HG02759 (cell line): Measurements from ENCODE around the gene ASIC2.

Experiments used
- ATAC-seq: cut with Tn5 transposase; IDR thresholded peaks from one replicate; pipeline ENCODE4 v1.9.1; 2021; ENCODE audit warnings: mild to moderate bottlenecking, moderate library complexity; ENCODE audit not compliant: unreplicated experiment

ASIC2 gene

DNA sequence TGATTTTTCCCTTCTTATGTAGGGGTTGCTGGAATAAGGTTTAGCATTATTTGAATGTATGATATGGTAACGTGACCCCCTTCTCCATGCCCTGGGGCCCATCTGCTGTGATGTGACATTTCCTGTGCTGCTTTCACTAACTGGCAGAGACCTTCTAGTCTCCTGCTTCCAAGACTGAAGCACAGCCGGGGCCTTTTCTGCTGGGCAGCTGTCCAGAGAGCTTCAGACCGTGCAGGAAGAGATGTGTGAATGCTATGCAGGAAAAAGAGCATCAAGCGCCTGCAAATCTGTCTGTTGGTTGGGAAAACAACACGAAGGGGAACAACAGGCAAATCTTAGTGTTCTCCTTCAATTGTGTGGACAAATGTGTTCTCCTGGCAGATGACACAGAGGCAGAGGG, 173.0 kb downstream of the ASIC2 start:
- ATAC-seq: no peak

DNA sequence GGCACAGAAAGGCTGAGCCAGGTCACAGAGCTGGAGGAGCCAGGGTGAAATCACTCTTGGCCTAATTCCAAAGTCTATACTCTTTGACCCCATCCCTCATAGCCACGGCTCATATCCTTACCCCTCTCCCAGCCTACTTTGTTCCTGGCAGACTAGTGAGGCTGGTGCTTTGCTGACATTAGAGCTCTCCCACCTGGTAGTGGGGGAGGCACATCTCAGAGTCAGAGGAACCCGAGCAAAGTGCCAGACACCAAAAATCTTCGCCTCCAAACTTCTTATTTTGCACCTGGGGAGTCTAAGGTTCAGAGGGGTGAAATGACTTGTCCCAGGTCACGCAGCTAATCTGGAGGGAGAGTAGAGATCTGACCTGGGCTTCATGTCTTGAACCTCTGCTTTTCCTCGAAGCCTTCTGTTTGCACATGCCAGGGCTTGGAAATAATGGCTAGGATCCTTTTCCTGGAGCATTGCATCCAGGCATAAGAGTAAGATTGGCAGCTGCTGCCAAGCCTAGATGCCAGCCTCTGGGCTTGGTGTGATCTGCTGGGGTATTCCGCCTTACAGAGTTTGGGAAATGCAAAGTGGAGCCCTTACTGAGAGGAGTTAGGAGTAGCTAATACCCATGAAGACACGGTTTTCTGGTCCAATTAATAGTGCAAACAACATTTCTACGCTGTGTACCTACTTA, 174.6 kb downstream of the ASIC2 start:
- ATAC-seq: no peak

DNA sequence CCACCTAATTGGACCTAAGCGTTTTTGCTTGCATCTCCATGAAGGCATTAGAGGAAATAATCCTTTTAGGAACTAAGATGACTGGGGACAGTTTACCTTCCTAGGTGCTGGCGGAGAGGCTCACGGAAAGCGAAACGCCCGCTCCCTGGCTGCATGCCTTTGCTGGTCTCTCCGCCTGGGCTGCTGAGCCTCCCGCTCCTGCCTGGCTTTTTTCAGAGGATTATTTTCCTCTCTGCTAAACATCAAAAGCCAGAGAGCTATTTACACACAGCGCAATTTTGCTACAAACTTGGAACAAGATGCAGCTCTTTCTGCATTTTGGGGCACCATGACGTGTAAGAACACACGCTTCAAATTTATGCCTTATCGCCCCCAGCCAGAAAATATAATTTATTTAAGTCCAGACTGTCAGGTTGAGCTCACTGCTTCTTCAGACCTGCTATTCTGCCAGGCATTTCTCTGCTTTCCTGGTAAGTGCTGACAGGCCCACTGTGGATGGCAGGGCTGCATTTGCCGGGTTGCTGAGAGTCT, 177.0 kb downstream of the ASIC2 start:
- ATAC-seq: no peak

DNA sequence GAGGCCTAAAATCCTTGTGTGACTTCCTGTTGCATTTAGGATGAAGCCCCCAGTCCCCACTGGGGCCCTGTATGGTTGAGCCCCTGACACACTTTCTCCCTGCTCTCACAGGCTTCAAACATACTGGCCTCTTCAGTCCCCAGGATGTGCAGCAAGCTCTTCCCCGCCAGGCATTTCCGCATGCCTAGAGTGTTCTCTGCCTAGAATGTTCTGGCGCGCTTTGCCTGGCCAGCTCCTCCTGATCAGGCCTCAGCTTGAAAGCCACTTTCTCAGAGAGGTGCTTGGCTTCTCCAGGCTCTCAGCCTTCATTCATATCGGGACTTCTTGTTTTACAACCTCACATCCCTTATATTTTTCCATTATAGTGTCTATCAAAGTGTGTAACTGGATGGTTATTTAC, 177.7 kb downstream of the ASIC2 start:
- no peak for ATAC-seq

DNA sequence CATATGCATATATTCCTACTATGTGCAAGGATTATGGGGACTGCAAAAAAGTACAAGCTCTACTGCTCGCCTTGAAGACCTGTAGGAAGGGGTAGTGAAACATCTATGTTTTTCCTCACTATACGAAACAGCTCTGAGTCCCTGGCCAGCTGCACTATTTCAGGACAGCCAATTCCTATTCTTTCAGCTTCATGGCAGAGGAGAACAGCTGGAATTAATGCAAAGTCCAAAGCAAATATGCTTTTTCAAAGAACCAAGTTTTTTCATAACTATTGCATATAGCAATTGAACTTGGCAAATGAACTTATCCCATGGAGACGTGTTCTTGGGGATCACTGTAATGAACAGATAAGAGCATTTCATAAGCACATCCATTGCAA, 179.1 kb downstream of the ASIC2 start:
- ATAC-seq: no peak

DNA sequence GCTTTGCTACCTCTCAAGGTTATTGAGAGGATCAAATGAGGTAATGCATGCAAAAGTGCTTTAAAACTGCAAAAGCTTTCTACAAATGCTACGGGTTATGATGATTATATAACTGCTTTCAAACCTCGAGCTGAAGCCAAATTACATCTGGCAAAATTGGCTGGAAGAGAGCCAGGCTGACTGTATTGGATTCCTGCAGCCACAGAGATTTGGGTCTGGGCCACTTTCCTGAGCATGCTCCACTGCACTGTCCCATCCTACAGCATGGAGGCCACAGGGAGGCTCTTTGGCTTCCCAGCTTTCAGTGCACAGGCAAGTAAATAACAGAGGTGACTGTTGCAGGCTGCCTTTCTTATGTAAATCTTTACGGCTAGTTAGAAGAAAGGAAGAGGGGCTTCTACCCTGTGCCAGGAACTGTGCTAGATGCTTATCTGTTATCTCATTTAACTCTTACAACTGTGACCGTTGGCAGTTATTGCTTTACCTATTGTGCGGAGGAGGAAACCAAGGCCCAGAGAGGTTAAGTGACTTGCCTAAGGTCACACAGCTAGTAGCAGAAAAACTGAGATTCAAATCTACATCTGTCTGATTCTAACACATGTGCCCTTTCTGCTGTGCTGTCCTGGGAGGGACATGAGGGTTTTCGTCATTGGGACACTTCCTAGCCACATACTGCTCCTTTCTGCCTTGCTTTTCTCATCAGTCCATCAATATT, 179.7 kb downstream of the ASIC2 start:
- ATAC-seq: no peak

DNA sequence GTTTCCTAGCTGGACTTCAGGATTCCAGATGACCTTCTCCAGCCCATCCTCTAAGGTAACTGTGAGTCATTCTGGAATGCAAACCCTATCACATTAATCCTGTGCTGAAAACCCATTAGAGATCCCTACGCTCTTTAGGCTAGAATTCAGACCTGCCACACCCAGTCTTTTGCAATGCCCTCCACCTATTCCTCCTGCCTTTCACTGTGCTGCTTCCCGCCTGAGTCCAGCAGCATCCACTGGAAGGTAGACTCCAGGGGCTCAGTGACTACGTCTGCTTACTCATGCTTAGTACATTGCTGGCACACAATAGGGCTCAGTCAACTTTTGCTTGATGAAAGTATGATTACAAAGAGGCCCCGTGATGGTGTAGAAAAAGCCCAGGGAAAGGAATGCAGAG, 180.3 kb downstream of the ASIC2 start:
- ATAC-seq: no peak

DNA sequence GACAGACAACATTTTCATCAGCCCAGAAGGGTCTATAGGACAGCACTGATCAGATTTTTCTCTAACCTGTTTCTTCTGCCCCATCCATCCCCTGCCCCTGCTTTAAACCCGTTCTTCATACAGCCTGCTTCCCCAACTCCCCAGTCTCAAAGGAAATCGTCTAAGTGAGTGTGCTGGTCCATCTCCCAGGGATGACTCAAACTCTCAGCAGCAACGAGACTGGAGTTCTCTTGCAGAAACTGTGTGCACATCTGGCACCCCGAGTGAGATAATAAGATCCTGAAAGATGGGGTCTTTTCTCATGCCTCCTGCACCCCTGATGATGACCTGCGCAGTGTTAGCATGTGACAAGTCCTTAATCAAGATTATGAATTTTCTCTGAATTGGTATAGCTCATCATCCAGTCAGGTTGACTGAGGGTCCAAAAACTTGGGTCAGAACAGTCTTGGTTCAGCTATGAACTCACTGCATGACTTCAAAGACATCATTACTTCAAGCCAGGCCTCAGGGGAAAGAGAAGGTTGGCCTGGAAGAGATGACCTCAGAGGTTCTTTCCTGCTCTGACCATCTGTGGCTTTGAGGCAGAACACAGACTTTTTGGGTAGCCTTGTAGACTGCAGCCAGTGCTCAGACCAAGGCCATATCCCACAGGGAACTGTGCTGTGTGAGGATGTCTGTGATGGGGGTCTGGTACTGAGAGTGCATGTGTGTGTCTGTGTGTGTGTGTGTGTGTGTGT, 183.6 kb downstream of the ASIC2 start:
- ATAC-seq: no peak

DNA sequence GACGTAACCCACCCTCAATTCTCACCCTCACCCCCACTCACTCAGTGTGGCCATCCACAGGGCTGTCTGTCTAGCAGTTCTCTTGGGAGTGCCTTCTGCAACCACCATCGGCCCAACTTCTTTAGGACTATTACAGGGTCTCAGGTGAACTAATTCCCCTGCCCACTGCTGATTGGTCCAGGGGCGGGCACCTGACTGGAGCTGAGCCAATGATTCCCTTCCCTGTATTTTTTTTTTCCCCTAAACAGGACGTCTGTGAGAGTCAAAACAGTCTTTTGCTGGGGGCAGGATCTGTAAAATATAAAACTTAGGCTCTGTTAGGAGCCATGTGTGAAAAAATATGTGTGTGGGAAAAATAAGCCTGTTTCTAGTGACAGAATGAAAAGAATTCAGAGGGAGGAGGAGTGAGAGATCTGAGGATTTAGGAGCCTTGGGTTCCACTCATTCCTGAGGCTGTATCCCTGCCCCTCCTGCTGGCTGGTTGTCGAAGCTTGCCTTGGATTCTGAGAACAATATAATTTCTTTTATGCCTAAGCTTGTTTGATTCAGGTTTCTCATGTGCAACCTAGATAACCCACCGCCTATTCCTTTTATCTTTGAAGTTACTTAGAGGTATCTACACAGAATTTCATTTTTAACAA, 186.4 kb downstream of the ASIC2 start:
- no peak for ATAC-seq

DNA sequence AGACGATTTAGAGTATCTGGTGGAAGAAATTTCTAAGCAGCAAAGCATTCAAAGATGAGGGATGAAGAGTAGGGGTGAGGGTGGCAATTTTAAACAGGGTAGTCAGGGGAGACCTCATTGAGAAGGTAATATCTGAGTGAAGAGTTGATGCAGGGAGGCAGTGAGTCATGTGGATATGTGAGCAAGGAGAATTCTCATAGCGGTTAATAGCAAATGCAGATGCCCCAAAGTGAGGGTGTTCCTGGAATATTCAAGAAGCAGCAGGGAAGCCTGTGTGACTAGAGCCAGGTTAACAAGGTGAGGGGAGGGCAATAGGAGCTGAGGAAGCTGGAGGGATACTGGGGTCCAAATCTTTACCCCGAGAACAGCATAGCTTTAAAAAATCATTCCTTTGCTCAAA, 187.2 kb downstream of the ASIC2 start:
- no peak for ATAC-seq

DNA sequence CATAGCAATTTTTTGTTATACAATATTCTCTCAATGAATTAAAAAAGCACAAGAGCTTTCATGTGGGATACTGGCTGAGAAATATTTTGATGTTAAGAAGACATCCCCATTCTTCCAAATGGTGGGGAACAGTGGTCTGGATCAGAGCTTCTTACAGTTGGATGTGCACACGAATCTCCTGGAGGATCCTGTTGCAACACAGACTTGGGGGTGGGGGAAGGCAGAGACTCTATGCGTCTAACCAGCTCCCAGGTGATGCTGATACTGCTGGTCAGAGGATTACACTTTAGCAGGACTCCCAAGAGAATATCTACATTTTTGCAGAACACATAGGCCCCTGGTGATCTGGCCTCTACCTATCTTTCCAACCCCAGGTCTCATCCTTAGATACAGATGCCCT, 193.2 kb downstream of the ASIC2 start:
- ATAC-seq: no peak

DNA sequence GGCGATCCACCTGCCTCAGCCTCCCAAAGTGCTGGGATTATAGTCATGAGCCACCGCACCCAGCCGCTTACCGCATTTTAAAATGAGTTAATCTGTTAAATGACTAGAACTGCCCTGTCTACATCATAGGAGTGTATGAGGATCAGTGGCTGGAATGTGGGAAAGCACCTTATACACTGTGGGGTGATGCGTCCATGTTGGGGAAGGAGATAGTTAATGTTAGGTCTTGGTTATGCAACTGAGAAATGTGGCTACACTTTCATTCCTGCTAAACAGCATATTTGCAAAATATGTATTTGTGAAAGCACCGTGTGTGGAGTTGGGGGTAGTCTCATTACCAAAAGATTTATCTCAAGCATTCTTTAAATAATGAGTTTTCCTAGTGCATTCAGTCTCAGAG, 193.8 kb downstream of the ASIC2 start:
- no peak for ATAC-seq

DNA sequence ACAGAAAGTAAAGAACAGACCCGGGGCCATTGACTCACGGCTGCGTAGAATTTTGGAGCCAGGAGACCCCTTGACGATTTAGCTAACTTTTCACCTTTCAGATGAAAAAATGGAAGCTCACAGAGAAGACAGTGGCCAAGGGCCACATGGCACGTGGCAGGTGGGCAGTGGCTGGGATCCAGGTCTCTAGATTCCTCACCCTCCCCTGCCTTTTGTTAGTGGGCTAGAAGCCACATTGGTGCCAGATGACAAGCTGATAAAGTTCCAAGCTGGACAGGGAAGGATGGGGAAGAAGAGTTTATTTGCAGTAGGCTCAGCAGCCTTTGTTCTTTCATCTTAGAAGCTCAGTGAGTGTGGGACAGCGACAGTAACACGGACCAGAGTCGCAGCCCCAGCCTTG, 195.7 kb downstream of the ASIC2 start:
- ATAC-seq: no peak

DNA sequence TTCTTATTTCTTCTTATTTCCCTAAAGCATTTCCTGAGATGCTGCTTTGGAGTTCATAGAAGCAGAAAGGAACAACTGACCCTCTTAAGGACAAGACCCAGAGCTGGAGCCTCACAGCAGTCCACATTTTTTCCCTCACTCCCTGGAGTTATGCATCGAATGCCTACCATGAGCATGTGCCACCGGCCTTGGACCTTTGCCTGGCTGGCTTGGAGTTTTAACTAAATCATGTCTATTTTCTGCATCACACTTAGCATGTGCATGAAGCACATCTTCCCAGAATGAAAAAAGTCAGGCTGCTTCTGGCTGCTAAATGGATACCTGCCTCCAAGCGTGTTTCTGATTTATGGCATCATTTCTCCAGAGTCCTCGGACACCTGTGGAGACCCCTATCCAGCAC, 196.9 kb downstream of the ASIC2 start:
- ATAC-seq: no peak

DNA sequence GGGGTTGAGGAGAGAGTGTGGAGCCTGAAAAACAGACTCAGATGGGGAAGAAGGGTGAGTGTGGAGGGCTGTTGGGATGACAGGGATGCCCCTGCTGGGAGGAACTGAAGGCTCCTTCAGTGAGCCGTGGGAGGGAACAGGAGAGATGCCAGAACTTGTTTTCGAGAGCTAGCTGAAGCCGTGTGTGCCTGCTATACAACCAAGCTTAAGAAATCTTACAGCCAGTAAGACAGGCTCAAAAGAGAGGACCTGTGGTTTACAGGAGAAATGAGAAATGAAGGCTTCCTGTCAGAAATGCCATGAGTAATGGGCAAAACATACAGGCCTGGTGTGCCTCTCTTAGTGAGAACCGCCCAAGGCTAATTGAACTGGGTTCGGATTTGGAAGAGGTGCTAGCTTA, 201.8 kb downstream of the ASIC2 start:
- no peak for ATAC-seq

DNA sequence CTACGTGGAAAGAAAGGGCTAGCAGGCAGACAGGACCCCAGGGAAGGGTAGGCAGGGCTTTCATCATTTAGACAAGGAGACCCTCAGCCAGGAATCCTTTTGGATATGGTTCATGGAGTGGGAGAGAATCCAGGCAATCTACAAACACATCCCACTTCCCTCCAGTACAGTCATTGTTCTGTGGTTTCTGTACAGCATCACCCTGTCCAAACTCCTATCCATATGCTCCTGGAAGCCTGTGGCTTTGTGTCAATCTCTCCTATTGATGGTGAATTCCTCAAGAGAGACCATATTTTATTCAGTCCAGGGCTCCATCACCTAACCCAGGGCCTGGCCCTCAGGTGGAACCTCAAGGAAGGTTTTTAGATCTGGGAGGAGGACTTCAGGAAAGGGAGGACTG, 202.3 kb downstream of the ASIC2 start:
- no peak for ATAC-seq

DNA sequence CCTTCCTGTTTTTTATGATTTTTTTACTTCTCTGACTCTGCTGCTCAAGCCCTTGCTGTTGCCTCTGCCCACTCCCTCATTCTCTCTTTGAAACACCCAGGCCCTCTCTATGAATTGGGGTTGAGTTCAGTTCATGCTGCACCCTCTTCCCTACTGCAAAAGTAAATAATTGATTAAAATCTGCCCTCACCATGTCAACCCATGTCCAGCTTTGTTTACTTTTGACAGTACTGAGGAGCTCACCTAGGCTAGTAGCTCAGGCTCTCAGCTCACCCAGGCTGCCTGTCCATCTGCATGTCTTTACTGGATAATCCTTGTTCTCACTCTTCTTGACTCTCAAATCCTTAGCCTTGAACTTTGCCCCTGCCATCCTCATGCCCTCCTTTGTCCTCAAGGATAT, 206.2 kb downstream of the ASIC2 start:
- no peak for ATAC-seq

DNA sequence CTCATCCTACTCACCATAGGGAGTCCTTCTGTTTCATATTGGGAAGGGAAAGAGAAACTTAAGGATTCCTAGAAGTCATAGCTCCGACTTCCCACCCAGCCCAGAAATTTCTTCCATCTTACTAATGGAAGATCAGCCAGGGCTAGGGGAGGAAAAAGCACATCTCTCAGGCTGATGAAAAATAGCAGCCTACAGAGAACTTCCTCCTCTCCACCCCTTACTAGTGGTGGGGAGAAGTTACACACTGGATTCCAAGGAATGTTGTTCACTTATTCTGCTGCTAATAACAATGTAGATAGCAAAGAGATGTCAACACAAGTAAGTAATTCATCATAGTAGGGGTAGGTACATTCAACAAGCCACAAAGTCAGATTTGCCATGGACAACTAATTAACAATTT, 207.1 kb downstream of the ASIC2 start:
- no peak for ATAC-seq

DNA sequence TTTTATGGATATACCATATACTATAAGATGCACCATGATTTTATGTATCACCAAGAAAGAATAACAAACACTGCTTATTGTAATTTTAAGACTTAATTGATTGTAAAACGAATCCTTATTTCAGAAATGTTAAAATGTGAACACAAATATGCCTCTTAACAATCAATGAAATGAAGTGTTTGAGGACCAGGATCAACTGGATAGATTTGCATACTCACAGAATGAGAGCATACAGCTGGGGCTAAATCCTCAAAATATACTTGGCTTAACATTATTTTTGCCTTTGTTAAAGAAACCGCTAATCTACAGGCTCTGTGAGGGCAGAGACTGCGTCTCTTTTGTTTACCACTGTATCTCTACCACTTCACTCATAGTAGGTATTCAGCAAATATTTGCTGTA, 207.8 kb downstream of the ASIC2 start:
- ATAC-seq: no peak

DNA sequence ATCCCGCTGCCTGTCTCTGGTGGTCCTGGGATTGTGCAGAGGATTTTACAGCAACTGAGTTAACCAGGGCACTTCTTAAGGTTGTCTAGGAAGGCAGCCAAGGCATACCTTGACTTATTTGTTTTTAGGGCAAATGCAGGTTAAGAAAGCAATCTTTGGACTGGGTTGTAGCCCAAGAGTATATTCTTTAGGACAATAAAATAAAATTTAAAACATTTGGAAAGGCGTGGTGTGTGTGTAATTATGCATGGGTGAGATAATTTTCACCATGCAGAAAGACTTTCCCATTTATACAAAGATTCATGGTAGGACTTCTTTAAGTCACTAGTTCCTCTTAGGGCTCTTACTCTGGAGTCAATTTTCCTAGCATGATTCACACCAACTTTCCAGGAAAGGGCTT, 208.3 kb downstream of the ASIC2 start:
- ATAC-seq: no peak

DNA sequence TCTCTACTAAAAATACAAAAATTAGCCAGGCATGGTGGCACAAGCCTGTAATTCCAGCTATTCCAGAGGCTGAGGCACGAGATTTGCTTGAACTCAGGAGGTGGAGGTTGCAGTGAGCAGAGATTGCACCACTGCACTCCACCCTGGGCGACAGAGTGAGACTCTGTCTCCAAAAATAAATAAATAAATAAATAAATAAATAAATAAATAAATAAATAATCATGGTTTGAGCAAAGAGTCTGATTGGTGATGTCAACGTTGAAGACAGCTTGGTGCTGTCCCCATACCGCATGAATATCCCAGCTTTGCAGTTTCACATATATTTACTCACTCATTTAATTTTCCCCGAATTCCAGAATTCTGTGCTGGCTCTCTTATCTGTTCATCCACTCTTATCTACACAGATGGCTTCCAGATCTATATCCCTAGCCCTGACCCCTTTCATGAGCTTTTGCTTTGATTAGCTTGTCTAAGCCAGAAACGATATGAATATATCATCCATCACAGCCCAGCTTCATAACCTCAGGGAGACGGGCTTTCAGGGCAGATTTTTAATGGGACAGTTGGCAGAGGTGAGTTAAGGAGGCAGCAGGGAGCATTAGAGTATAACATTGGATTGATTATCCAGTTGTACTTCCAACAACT, 210.4 kb downstream of the ASIC2 start:
- no peak for ATAC-seq
